ENCODE results near the gene MT1H. TPM values are rescaled to one million over a fixed set of nuclear protein-coding genes. Genes with fewer than 3 reads are reported as not detected.

The MT1H gene
- total and polyA plus RNA-seq, 2 of the 13 experiments (the other 11 are each of a cell fraction or from before 2014, with no cell fraction given), result 0.60 TPM; not detected in 1

DNA sequence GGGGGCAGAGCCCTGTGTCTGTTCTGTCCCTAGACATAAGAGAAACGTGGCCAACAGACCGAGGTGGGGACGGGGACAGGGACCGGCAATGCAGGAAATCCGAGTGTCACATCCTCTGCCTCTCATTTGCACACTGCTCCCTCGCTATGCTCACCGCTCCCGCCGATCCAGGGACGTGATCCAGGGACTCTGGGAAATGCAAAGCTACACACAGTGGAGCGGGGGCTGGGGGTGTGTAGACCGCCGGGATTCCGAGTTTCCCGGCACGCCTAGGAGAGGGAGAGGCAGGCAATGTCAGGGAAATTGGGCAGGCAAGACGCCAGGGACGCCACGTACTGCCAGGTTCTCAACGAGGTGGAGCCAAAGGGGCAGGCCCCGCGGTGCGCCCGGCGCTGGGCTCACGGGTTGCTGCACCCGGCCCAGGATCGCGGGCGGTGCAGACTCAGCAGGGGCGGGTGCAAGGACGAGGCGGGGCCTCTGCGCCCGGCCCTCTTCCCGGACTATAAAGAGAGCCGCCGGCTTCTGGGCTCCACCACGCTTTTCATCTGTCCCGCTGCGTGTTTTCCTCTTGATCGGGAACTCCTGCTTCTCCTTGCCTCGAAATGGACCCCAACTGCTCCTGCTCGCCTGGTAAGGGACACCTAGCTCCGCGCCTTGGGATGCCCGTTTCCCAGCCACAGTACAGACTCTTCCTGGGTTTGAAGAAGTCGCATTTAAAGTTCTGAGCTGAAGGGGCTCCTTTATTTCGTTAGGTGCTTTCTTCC, 12.5 kb downstream of the MT1H start, which contains the start of gene MT1X (continued):
- TF ChIP-seq, protein P1, sequence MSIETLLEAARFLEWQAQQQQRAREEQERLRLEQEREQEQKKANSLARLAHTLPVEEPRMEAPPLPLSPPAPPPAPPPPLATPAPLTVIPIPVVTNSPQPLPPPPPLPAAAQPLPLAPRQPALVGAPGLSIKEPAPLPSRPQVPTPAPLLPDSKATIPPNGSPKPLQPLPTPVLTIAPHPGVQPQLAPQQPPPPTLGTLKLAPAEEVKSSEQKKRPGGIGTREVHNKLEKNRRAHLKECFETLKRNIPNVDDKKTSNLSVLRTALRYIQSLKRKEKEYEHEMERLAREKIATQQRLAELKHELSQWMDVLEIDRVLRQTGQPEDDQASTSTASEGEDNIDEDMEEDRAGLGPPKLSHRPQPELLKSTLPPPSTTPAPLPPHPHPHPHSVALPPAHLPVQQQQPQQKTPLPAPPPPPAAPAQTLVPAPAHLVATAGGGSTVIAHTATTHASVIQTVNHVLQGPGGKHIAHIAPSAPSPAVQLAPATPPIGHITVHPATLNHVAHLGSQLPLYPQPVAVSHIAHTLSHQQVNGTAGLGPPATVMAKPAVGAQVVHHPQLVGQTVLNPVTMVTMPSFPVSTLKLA (IDR thresholded peaks at IDR 0.05), result no peak
- TF ChIP-seq PCBP1 (IDR thresholded peaks at IDR 0.05; ENCODE audit: borderline replicate concordance, low read depth, low read length) (peak; percentile 87; the same call in 1 of the 2 replicates), ZBTB14 (CRISPR knock-in tag; IDR thresholded peaks at IDR 0.05) (peak; percentile 39; the same call in 1 of the 2 replicates), CSRNP2 (CRISPR knock-in tag; conservative IDR thresholded peaks at IDR 0.05; ENCODE audit: low read depth) (no peak), KDM1A (CRISPR knock-in tag; IDR thresholded peaks at IDR 0.05) (no peak), USF2 (IDR thresholded peaks at IDR 0.05; ENCODE audit: low read depth, low read length) (no peak), USF2 (CRISPR knock-in tag; IDR thresholded peaks at IDR 0.05; ENCODE audit: borderline replicate concordance) (no peak), RFXAP (CRISPR knock-in tag; IDR thresholded peaks at IDR 0.05; ENCODE audit: borderline replicate concordance) (peak; percentile 77; the same call in 1 of the 2 replicates), PHF20 (CRISPR knock-in tag; IDR thresholded peaks at IDR 0.05) (0 out of 2 replicates have a peak, but pooled peaks have one; percentile 66), ZNF33A (CRISPR knock-in tag; IDR thresholded peaks at IDR 0.05; ENCODE audit: borderline replicate concordance) (no peak), PHF8 (CRISPR knock-in tag; IDR thresholded peaks at IDR 0.05) (peak; percentile 78), ZNF121 (CRISPR knock-in tag; IDR thresholded peaks at IDR 0.05) (peak; percentile 68), MYC (CRISPR knock-in tag; IDR thresholded peaks at IDR 0.05; ENCODE audit: borderline replicate concordance) (peak; percentile 85; the same call in 1 of the 2 replicates), KLF11 (CRISPR knock-in tag; IDR thresholded peaks at IDR 0.05) (peak; percentile 36; the same call in 1 of the 2 replicates), JDP2 (CRISPR knock-in tag; IDR thresholded peaks at IDR 0.05; ENCODE audit: borderline replicate concordance) (no peak), ZNF232 (CRISPR knock-in tag; IDR thresholded peaks at IDR 0.05; ENCODE audit: borderline replicate concordance) (0 out of 2 replicates have a peak, but pooled peaks have one; percentile 67), GLI4 (CRISPR knock-in tag; IDR thresholded peaks at IDR 0.05; ENCODE audit: borderline replicate concordance) (peak; percentile 44; the same call in 1 of the 2 replicates)
- TF ChIP-seq, protein P2, sequence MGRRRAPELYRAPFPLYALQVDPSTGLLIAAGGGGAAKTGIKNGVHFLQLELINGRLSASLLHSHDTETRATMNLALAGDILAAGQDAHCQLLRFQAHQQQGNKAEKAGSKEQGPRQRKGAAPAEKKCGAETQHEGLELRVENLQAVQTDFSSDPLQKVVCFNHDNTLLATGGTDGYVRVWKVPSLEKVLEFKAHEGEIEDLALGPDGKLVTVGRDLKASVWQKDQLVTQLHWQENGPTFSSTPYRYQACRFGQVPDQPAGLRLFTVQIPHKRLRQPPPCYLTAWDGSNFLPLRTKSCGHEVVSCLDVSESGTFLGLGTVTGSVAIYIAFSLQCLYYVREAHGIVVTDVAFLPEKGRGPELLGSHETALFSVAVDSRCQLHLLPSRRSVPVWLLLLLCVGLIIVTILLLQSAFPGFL (CRISPR knock-in tag; IDR thresholded peaks at IDR 0.05), result no peak
- TF ChIP-seq, protein P3, sequence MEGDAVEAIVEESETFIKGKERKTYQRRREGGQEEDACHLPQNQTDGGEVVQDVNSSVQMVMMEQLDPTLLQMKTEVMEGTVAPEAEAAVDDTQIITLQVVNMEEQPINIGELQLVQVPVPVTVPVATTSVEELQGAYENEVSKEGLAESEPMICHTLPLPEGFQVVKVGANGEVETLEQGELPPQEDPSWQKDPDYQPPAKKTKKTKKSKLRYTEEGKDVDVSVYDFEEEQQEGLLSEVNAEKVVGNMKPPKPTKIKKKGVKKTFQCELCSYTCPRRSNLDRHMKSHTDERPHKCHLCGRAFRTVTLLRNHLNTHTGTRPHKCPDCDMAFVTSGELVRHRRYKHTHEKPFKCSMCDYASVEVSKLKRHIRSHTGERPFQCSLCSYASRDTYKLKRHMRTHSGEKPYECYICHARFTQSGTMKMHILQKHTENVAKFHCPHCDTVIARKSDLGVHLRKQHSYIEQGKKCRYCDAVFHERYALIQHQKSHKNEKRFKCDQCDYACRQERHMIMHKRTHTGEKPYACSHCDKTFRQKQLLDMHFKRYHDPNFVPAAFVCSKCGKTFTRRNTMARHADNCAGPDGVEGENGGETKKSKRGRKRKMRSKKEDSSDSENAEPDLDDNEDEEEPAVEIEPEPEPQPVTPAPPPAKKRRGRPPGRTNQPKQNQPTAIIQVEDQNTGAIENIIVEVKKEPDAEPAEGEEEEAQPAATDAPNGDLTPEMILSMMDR (CRISPR knock-in tag; IDR thresholded peaks at IDR 0.05), result no peak

Data from HepG2 (cell line).